T-helper 1 cell (primary cell): ENCODE data around the gene GOLGA3.

Source experiments
- DNase-seq, 5 donors: peaks; one replicate each; pipeline ENCODE4 v3.0.0-alpha.2; 2012 to 2020

The GOLGA3 gene

DNA sequence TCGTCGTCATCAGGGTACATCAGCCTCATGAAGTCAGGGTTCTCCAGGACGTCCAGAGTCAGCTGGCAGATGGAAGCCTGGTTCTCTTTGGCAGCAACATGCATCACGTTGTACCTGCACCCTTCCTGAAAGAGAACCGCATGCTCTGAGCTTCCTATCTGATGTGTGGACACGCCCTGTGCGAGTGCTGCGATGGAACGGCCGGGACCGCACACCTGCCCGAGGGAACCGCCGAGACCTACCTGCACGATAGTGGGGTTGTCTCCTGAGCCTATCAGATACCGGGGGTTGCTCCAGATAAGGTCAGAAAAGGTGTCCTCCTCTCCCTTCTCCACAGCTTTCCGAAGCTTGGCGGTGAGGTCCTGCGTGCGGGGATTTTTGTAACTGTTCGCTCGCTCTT is 80.8 kb downstream of the GOLGA3 start:
- no peak for DNase-seq

DNA sequence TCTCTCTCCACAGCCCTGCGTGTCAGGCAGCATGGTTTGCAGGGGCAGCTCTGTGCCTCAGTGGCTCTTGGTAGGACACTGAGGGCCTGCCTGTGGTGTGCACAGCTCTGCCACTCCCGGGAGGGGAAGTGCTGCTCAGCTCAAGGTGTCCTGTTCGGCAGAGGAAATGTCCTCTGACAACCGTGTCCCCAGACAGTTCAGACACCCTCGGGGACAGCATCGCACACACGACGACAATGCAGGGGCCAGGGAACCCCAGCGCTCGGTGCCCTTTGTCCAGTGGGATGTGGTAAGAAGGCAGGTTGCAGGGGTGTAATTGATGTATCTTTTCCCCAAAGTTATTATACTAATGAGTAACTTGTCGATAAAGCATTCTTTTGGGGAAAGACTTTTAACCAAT is 81.3 kb downstream of the GOLGA3 start:
- no peak for DNase-seq

GRCh38 chr12:132746613-132747012 is 82.1 kb downstream of the GOLGA3 start:
- DNase-seq, result no peak

GRCh38 chr12:132743831-132744230 is 84.8 kb downstream of the GOLGA3 start:
- DNase-seq, result no peak

DNA sequence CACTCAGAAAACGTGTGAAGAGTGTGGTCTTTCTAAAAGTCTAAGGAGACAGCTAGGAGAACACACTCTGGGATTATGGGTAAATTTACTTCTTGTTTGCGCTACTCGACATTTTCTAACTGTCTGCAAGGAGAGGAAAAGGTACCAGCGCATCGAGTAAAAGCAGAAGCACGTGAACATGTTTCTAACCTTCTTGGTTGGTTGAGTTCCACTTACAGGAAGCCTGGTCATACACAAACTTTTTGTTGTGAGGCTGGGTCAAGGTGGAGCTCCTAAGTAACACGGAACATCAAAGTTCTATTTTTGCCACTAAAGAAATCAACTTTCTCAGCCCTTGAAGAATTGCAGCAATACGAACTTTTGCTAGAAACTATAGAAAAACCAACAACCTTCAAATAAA is 87.0 kb downstream of the GOLGA3 start:
- no peak for DNase-seq

- DNase-seq, result no peak
Observed at GRCh38 chr12:132740652-132741051, 88.0 kb downstream of the GOLGA3 start.

DNA sequence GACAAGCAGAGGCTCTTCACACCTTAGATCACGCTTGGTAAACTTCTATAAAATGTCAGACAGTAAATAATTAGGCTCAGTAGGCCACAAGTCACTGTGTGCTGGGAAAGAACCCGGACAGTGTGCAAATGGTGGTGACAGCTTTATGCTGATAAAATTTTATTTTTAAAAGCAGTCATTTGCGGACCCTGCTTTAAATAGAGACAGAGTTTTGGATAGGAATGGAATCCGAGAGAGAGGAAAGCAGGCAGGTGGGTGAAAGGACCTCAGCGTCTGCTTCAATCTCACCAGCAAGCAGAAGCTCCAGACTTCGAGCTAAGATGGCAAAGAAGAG is 88.4 kb downstream of the GOLGA3 start:
- DNase-seq, result no peak

DNA sequence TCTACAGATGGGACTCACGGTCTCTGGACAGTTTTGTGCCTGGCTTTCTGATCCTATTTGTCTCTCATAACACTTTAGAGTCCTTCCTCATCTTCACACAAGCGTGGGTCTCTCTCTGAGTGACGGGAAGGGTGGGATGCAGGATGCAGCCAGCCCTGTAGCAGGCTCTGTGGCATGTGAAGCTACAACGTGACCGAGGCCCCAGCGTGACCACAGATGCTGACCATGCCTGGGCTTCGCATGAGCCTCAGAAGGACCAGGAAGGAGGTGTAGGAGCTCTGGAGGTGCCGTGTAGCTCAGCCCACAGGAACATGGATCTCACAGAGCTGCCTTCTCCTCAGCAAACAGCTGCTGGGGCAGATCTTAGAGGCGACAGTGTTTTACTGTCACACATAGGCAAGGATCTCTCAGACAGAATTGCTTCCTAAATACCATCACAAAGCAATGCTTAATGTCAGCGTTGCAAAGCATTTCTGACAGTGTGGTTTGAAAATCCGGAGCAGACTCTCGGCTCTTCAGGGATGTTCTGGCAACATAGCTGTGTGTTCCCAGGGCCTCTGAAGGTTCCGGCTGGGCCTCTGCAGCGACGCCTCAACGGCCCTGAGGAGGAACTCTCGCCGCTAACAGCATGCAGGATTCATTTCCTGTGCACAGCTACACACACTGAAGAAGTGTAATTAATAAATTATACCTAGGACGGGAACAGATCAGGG is 88.9 kb downstream of the GOLGA3 start:
- no peak for DNase-seq

DNA sequence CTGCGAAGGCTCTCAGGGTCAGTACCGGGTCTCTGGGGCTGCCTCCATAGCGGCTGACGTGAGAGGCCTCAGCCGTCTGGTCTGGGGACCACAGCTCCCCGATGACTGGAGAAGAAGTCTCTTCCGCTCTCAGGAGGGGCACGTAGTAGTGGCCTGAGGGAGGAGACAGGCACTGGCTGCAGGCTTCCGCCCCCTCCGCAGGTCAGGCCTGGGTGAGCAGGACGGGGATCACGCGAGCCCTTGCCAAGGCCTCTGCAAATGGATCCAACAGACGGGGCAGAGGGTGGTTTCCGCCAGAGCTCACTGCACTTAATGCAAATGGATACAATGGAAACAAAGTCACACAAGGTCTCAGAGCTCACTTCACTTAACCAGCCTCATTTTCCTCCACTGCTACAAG is 91.8 kb downstream of the GOLGA3 start:
- DNase-seq, result no peak

- no peak for DNase-seq
Observed at GRCh38 chr12:132736378-132736777, 92.3 kb downstream of the GOLGA3 start.

DNA sequence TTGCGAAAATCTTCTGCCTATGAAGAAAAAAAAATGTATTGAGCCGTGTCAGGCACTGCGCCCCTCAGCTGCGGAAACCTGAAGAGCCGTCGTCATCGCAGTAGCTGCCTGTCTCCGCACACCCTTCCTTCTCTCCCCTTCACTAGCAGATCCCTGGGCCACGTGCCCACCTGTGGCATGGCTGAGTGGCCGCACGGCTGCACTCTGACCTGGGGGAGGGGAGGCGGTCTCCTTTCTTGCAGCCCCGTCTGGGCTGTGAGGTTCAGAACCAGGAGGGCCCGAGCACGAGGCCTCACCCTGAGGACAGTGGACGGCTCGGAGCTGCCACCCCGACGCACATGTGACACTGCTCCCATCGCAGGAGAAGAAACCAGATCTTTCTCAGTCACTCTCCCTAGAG is 93.2 kb downstream of the GOLGA3 start:
- DNase-seq, result no peak

- DNase-seq, result no peak
Observed at GRCh38 chr12:132734206-132734605, 94.5 kb downstream of the GOLGA3 start.

DNA sequence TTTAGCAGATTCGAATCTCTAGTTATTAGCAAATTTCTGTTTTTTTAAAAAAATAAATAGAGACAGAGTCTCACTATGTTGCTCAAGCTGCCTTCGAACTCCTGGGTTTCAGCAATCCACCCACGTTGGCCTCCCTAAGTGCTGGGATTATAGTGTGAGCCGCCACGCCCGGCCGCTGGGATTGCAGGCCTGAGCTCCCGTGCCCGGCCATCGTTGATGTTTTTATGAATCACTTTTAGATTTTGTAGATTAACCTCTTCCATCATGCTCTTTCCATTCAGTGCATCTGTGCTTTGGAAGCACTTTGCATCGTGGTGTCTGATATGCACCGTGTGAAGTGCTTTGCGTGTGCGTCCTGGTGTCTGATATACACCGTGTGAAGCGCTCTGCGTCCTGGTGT is 97.1 kb downstream of the GOLGA3 start:
- DNase-seq, result no peak

DNA sequence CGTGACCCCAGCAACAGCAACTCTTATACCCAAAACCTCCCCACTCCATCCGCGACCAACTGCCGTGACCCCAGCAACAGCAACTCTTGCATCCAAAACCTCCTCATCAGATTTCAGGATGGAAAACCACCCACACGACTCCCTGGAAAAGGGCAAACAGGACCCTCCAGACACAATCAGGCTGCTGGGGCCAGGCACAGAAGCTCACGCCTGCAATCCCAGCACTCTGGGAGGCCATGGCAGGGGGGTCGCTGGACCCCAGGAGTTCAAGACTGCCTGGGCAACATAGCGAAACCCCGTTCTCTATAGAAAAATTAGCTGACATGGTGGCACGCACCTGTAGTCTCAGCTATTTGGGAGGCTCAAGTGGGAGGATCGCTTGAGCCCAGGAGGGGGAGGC is 98.3 kb downstream of the GOLGA3 start:
- DNase-seq, result no peak

DNA sequence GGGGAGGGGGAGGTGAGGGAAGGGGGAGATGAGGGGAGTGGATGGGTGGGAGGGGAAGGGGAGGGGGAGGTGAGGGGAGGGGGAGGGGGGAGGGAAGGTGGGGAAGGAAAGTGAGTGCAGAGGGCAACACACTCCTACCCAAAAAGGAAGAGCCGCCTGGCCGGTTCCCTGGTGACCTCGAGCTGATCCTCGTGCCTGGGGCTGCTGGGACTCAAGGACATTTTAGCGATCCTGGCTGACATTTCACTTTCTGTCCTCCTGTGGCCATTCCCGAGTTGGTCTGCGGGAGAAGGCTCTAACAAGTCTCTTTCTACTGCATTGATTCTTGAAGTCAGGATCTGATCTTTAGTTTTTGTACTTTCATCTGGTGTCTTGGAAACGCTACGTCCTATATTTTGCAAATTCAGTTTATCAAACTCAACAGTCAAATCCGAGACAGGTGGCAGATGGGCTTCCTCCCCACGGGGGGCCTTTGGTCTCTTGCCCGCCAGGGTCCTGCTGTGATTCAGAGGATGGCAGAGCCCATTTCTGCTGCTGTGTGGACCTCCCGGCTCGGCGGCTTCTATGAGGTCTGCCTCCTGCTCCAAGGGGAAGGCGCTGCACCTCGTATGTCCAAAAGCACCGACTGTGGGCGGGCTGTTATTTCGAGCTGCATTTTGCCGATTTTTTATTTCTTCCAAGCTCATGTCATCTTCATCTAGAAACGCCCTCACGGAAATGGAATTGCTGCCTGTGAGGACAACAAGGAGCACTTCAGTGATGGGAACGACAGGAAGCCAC is 98.9 kb downstream of the GOLGA3 start:
- no peak for DNase-seq

DNA sequence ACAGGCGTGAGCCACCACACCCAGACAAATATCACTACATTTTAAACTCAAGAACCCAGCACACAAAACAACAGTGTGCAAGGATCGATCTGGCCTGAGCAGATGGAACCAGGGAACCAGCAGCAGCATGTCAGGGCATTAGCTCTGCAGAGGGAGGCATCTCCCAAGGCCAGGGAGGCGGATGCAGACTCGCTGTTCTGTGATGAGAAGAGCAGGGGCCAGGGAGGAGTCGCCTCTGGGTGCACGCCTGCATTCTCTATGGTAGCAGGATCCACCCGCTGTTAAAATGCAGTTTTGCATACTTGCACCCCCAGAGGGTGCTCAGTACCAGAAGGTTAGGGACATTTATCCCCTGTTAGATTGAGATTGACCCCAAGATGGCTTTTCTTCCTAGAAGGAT is 100.2 kb downstream of the GOLGA3 start:
- DNase-seq, result no peak

GRCh38 chr12:132727091-132727794 is 101.4 kb downstream of the GOLGA3 start:
- no peak for DNase-seq

GRCh38 chr12:132726386-132726785 is 102.3 kb downstream of the GOLGA3 start:
- DNase-seq, result no peak

DNA sequence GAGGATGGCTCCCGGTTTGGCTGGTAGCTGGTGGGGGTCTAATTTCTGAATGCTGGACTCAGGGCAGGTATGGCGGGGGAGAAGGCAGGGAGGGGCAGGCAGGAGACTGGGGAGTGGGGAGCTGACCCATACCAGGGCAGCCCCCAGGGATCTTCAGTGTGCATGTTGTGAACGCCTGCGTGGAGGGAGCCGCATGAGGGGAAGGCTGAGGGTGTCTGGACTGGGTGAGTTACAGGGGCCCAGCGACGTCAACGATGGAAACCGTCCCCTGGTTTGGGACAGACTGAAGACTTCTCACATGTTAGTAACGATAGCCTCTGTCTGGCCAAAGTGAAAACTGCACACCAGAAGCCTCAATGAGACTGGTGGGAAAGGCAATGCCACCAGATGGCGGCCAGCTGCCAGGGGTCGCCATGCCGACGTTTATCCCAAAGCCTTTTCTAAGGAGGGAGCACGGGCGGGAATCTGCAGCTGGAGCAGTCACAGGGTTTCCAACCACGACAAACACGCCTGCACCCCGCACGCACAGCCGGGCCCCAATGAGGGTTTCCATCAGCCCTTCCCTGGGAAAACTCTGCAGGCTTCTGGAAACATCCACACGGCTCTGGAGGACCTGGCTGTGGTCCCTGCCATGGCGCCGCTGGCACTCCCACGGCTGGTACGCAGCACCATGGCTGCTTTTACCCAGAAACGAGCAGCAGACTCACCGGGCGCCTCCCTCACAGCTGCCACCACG is 104.0 kb downstream of the GOLGA3 start:
- DNase-seq, result no peak

DNA sequence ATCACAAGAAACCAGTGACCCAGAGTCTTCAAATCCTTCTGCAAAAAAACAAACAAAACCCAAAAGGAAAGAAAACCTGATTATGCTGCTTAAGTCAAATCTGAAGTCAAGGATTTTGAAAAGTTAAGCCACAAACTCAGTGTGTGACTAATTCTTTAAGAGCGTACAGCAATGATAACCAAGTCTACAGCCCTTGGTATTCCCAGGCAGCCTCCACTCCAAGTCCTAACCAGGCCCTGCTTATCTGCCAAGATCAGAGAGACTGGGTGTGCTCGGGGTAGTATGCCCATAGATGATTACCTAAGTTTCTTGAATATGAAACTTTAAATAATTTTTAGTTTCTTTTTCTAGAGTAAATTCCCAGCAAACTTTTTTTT is 104.9 kb downstream of the GOLGA3 start:
- DNase-seq, result no peak

- DNase-seq, result no peak
Observed at GRCh38 chr12:132723015-132723763, 105.5 kb downstream of the GOLGA3 start.

GRCh38 chr12:132720606-132721345 is 107.9 kb downstream of the GOLGA3 start:
- DNase-seq, result no peak
